ENCODE measurements around the gene CEPT1. TPM values are rescaled to one million over a fixed set of nuclear protein-coding genes. Genes with fewer than 3 reads are reported as not detected.

The CEPT1 gene
- total and polyA plus RNA-seq, 10 of the 15 experiments (the other 5 are each of a cell fraction or from before 2014, with no cell fraction given), result 29.4 to 77.9 (median 54.8) TPM

DNA sequence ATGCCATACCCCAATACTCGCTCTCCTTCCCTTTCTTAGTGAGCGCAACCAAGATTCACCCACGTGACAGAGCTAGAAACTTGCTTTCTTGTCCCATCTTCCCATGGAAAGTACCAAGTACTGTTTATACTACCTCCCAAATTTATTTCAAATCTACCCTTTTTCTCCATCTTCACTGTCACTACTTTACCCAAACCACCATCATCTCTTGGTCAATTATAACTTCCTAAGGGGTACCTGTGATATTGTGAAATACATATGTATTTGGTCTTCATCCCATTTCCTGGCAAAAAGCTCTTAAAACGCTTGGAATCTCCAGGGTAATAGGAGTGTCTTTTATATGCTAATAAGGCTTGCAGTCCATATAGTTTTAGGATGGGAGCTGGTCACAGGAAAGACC, 8.3 kb upstream of the CEPT1 start:
- no peak overlapping the region for H3K4me2 ChIP-seq (ENCODE audit: control insufficient read depth, insufficient read depth)
- CTCF ChIA-PET, result interaction anchor here (1.2 to 1.4 kb wide), 5 partner anchors 11 to 101 kb away, joined by 3 to 6 read pairs (median 4); no protein-coding TSS in a partner anchor
- H4K20me1 ChIP-seq (ENCODE audit: control insufficient read depth, insufficient read depth), result no peaks in the 10 kb centered on the region
- intact Hi-C loops (cut with micrococcal nuclease; ENCODE audit: unreplicated experiment), result loop anchor here (10.0 kb wide), 1 partner anchor 473 kb away; no protein-coding TSS in a partner anchor
- no peaks in the 10 kb centered on the region; the same call in 2 of the 3 replicates for H3K9me3 ChIP-seq (replicated peaks; ENCODE audit: control insufficient read depth, insufficient read depth, low read length)
- BruUV-seq (replicated peaks), result no TSS peak
- H3K4me3 ChIP-seq, result no peak overlapping the region
- H3K4me1 ChIP-seq (ENCODE audit: control insufficient read depth, insufficient read depth, low read length), result peaks cover 57% of the 10 kb centered on the region
- WGBS (ENCODE audit: insufficient coverage, insufficient replicate concordance, low lambda C conversion rate, missing lambda C conversion rate), result 79% methylated on average over 4 of the region's 4 CpGs
- RAD21 ChIA-PET (ENCODE audit: unreplicated experiment), result interaction anchor here (0.7 to 2.2 kb wide), 6 partner anchors 8 to 84 kb away, joined by 3 to 5 read pairs (median 5); no protein-coding TSS in a partner anchor
- peak overlapping the region; percentile 41 for H3K27ac ChIP-seq (ENCODE audit: control insufficient read depth, insufficient read depth)
- no peak for DNase-seq (ENCODE audit: low read depth, low spot score)
- peaks cover 0 to 11% of the 10 kb centered on the region in 2 experiments; a peak in 1 of 4 replicates for H3K36me3 ChIP-seq (ENCODE audit: control insufficient read depth in 2 of 2, insufficient read depth in 2 of 2, low read length in 1 of 2)
- no peak overlapping the region for H3K9ac ChIP-seq (ENCODE audit: control insufficient read depth, insufficient read depth, low read length)
- TF ChIP-seq MTA2 (IDR thresholded peaks at IDR 0.05; ENCODE audit: low read depth) (no peak), BCL11A (IDR thresholded peaks at IDR 0.05; ENCODE audit: low read depth, low read length) (no peak), ZNF622 (IDR thresholded peaks at IDR 0.05) (no peak), GABPA (IDR thresholded peaks at IDR 0.05; ENCODE audit: low read depth) (no peak), POLR2A (IDR thresholded peaks at IDR 0.05; ENCODE audit: low read depth, low read length) (no peak; the same call in 1 of the 2 replicates), NFIC (IDR thresholded peaks at IDR 0.05; ENCODE audit: low read depth, low read length) (no peak), ZNF24 (IDR thresholded peaks at IDR 0.05) (no peak), POLR2AphosphoS2 (IDR thresholded peaks at IDR 0.05; ENCODE audit: low read depth, low read length) (0 out of 2 replicates have a peak, but pooled peaks have one; percentile 65), HDGF (IDR thresholded peaks at IDR 0.05) (no peak), RAD51 (IDR thresholded peaks at IDR 0.05) (no peak), TCF3 (IDR thresholded peaks at IDR 0.05; ENCODE audit: borderline replicate concordance, insufficient read depth, low read depth, low read length) (no peak), MTA3 (IDR thresholded peaks at IDR 0.05; ENCODE audit: borderline replicate concordance, low read length) (peak; percentile 70; the same call in 1 of the 2 replicates), ASH2L (IDR thresholded peaks at IDR 0.05; ENCODE audit: borderline replicate concordance, low read depth) (no peak)
- TF ChIP-seq, protein P1, sequence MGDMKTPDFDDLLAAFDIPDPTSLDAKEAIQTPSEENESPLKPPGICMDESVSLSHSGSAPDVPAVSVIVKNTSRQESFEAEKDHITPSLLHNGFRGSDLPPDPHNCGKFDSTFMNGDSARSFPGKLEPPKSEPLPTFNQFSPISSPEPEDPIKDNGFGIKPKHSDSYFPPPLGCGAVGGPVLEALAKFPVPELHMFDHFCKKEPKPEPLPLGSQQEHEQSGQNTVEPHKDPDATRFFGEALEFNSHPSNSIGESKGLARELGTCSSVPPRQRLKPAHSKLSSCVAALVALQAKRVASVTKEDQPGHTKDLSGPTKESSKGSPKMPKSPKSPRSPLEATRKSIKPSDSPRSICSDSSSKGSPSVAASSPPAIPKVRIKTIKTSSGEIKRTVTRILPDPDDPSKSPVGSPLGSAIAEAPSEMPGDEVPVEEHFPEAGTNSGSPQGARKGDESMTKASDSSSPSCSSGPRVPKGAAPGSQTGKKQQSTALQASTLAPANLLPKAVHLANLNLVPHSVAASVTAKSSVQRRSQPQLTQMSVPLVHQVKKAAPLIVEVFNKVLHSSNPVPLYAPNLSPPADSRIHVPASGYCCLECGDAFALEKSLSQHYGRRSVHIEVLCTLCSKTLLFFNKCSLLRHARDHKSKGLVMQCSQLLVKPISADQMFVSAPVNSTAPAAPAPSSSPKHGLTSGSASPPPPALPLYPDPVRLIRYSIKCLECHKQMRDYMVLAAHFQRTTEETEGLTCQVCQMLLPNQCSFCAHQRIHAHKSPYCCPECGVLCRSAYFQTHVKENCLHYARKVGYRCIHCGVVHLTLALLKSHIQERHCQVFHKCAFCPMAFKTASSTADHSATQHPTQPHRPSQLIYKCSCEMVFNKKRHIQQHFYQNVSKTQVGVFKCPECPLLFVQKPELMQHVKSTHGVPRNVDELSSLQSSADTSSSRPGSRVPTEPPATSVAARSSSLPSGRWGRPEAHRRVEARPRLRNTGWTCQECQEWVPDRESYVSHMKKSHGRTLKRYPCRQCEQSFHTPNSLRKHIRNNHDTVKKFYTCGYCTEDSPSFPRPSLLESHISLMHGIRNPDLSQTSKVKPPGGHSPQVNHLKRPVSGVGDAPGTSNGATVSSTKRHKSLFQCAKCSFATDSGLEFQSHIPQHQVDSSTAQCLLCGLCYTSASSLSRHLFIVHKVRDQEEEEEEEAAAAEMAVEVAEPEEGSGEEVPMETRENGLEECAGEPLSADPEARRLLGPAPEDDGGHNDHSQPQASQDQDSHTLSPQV (IDR thresholded peaks at IDR 0.05), result no peak
- no peak for FAIRE-seq
- H3K79me2 ChIP-seq (ENCODE audit: control insufficient read depth, insufficient read depth, low read length), result peaks cover 11% of the 10 kb centered on the region
- in situ Hi-C loops (cut with MboI), result no loop called here
- ATAC-seq, result no peak
- H2AFZ ChIP-seq (ENCODE audit: control insufficient read depth, low read depth, low read length), result no peak overlapping the region
- SMC1A ChIA-PET (ENCODE audit: uncharacterized antibody, unreplicated experiment), result interaction anchor here (0.6 to 3.2 kb wide), 10 partner anchors 10 to 253 kb away, joined by 3 to 17 read pairs (median 4); no protein-coding TSS in a partner anchor
- H3K27me3 ChIP-seq (replicated peaks in 1 of 2; ENCODE audit: control insufficient read depth in 2 of 2, insufficient read depth in 2 of 2, low read length in 1 of 2), result no peaks in the 10 kb centered on the region
- POLR2A ChIA-PET, result interaction anchor here (0.6 to 2.1 kb wide), 10 partner anchors 10 to 87 kb away, joined by 3 to 11 read pairs (median 4); no protein-coding TSS in a partner anchor

Measured in GM12878 (cell line).